IMR-90 (cell line): ENCODE measurements around the gene DTX3L. TPM values are rescaled to one million over a fixed set of nuclear protein-coding genes. Genes with fewer than 3 reads are reported as not detected.

Source experiments
- ATAC-seq: fragments of 200-7000 bp; cut with Tn5 transposase; 2 replicates; pipeline ENCODE4 v1.9.1; 2020; ENCODE audit warnings: low read depth, mild to moderate bottlenecking, moderate library complexity
- BruUV-seq: library from RNA; stranded (reverse); fragments of 400-500 nt; replicated peaks from 2 replicates; lab custom pipeline; 2021; lab: Mats Ljungman, UMichigan
- CTCF ChIA-PET: fragments of 300-600 bp; formaldehyde crosslinking; extraction: SDS; loops from one replicate; lab custom pipeline; 2021; ENCODE audit warnings: antibody characterized with exemption; lab: Yijun Ruan, JAX
- POLR2A ChIA-PET: fragments of 300-600 bp; sonication (Branson Sonifier 250); formaldehyde crosslinking; loops from one replicate; lab custom pipeline; 2022; ENCODE audit warnings: antibody characterized with exemption; ENCODE audit not compliant: unreplicated experiment; lab: Charles Lee
- DNase-seq: peaks from one replicate; pipeline ENCODE4 v3.0.0; 2013
- H2AFZ ChIP-seq: replicated peaks from 2 replicates; pipeline ENCODE3; 2013; ENCODE audit warnings: low read length, mild to moderate bottlenecking; ENCODE audit not compliant: poor library complexity
- H2AK5ac ChIP-seq: 2 replicates; pipeline ENCODE4 v1.6.1; 2013; ENCODE audit warnings: low read depth, low read length, inconsistent platforms
- H2AK9ac ChIP-seq: replicated peaks from 2 replicates; pipeline ENCODE3; 2013; ENCODE audit warnings: mild to moderate bottlenecking, low read depth, low read length, moderate library complexity; ENCODE audit not compliant: poor library complexity
- H2BK120ac ChIP-seq: 2 replicates; pipeline ENCODE4 v1.6.1; 2013; ENCODE audit warnings: low read depth, low read length, inconsistent platforms
- H2BK15ac ChIP-seq: 3 replicates; pipeline ENCODE4 v1.6.1; 2013; ENCODE audit warnings: low read depth, low read length, inconsistent platforms
- H2BK20ac ChIP-seq: 2 replicates; pipeline ENCODE4 v1.6.1; 2013; ENCODE audit warnings: low read depth, mild to moderate bottlenecking, inconsistent platforms, low read length, moderate library complexity
- H2BK5ac ChIP-seq: 2 replicates; pipeline ENCODE4 v1.6.1; 2013; ENCODE audit warnings: mild to moderate bottlenecking, low read depth, low read length, inconsistent platforms; ENCODE audit not compliant: poor library complexity, severe bottlenecking
- H3K14ac ChIP-seq: replicated peaks from 2 replicates; pipeline ENCODE4 v1.6.1; 2013; ENCODE audit warnings: low read depth, low read length, inconsistent platforms
- H3K18ac ChIP-seq: 2 replicates; pipeline ENCODE4 v1.6.1; 2013; ENCODE audit warnings: low read depth, low read length, control low read depth
- H3K23ac ChIP-seq: 2 replicates; pipeline ENCODE4 v1.6.1; 2013; ENCODE audit warnings: low read depth, low read length, inconsistent platforms
- H3K27ac ChIP-seq: 2 replicates; pipeline ENCODE4 v1.5.1; 2013; ENCODE audit warnings: mild to moderate bottlenecking, control low read depth, low read length; ENCODE audit not compliant: insufficient read depth
- H3K27me3 ChIP-seq: 2 replicates; pipeline ENCODE4 v1.6.1; 2013; ENCODE audit warnings: low read length; ENCODE audit not compliant: control insufficient read depth, insufficient read depth
- H3K36me3 ChIP-seq: 2 replicates; pipeline ENCODE4 v1.6.1; 2013; ENCODE audit warnings: low read length, mixed read lengths; ENCODE audit not compliant: control insufficient read depth, insufficient read depth
- H3K4ac ChIP-seq: 2 replicates; pipeline ENCODE4 v1.6.1; 2013; ENCODE audit warnings: low read depth, low read length, inconsistent platforms
- H3K4me1 ChIP-seq: 2 replicates; pipeline ENCODE4 v1.6.1; 2013; ENCODE audit warnings: low read length, mixed read lengths; ENCODE audit not compliant: control insufficient read depth, insufficient read depth
- H3K4me2 ChIP-seq: 2 replicates; pipeline ENCODE4 v1.6.1; 2013; ENCODE audit warnings: low read depth, mild to moderate bottlenecking, control low read depth, low read length, moderate library complexity
- H3K4me3 ChIP-seq: 2 replicates; pipeline ENCODE4 v1.5.1; 2013; ENCODE audit warnings: low read depth, mild to moderate bottlenecking, control low read depth, low read length, moderate library complexity; ENCODE audit not compliant: insufficient read depth
- H3K56ac ChIP-seq: 2 replicates; pipeline ENCODE4 v1.6.1; 2013; ENCODE audit warnings: low read length, inconsistent platforms; ENCODE audit not compliant: insufficient read depth; ENCODE audit errors: extremely low read depth
- H3K79me1 ChIP-seq, 2 experiments: 2 replicates each; pipeline ENCODE4 v1.6.1; 2013; ENCODE audit warnings: low read length in 2 of 2, inconsistent platforms in 1 of 2, low read depth in 1 of 2
- H3K9ac ChIP-seq: 2 replicates; pipeline ENCODE4 v1.6.1; 2013; ENCODE audit warnings: low read depth, low read length, control low read depth
- H3K9me1 ChIP-seq: 2 replicates; pipeline ENCODE4 v1.6.1; 2013; ENCODE audit warnings: low read length, inconsistent platforms; ENCODE audit not compliant: insufficient read depth
- H3K9me3 ChIP-seq: 2 replicates; pipeline ENCODE4 v1.6.1; 2013; ENCODE audit warnings: low read length; ENCODE audit not compliant: control insufficient read depth, insufficient read depth
- H4K20me1 ChIP-seq: 2 replicates; pipeline ENCODE4 v1.6.1; 2013; ENCODE audit warnings: low read length, inconsistent platforms; ENCODE audit not compliant: insufficient read depth
- H4K5ac ChIP-seq: 2 replicates; pipeline ENCODE4 v1.6.1; 2013; ENCODE audit warnings: mild to moderate bottlenecking, low read depth, low read length, control low read depth
- H4K8ac ChIP-seq, 2 experiments: 2 replicates each; pipeline ENCODE4 v1.6.1; 2013; ENCODE audit warnings: low read depth in 2 of 2, low read length in 2 of 2, control low read depth in 1 of 2, inconsistent platforms in 1 of 2
- H4K91ac ChIP-seq: 2 replicates; pipeline ENCODE4 v1.6.1; 2013; ENCODE audit warnings: low read depth, low read length, inconsistent platforms; ENCODE audit not compliant: insufficient read depth
- BHLHE40 ChIP-seq: fragments of 150-350 bp; IDR thresholded peaks from 2 replicates; pipeline ENCODE4 v1.6.1; 2016; ENCODE audit warnings: mild to moderate bottlenecking, low read depth, low read length
- ELK1 ChIP-seq: fragments of 150-350 bp; IDR thresholded peaks from 2 replicates; pipeline ENCODE4 v1.6.1; 2016; ENCODE audit warnings: low read depth, mild to moderate bottlenecking, low read length, moderate library complexity, borderline replicate concordance
- FOS ChIP-seq: fragments of 150-350 bp; IDR thresholded peaks from 2 replicates; pipeline ENCODE4 v1.6.1; 2016; ENCODE audit warnings: low read depth, low read length
- MAZ ChIP-seq: IDR thresholded peaks from 2 replicates; pipeline ENCODE4 v1.6.1; 2012; ENCODE audit warnings: low read depth, mild to moderate bottlenecking, low read length, improper control_type of control experiment, moderate library complexity, borderline replicate concordance
- MXI1 ChIP-seq: IDR thresholded peaks from 2 replicates; pipeline ENCODE4 v1.6.1; 2012; ENCODE audit warnings: low read depth, mild to moderate bottlenecking, low read length, moderate library complexity, borderline replicate concordance
- NFE2L2 ChIP-seq: fragments of 150-350 bp; IDR thresholded peaks from 2 replicates; pipeline ENCODE4 v1.6.1; 2016; ENCODE audit warnings: low read depth, mild to moderate bottlenecking, low read length
- SMC3 ChIP-seq: fragments of 150-350 bp; IDR thresholded peaks from 2 replicates; pipeline ENCODE4 v1.6.1; 2016; ENCODE audit warnings: low read depth, mild to moderate bottlenecking, antibody characterized with exemption, low read length, moderate library complexity
- USF2 ChIP-seq: fragments of 150-350 bp; IDR thresholded peaks from 2 replicates; pipeline ENCODE4 v1.6.1; 2017; ENCODE audit warnings: mild to moderate bottlenecking, antibody characterized with exemption, low read length, low read depth
- WGBS, 2 experiments: methylation state at CpG; one replicate each; pipeline versions ENCODE4 v1.1.5 to v1.1.7; 2013; ENCODE audit warnings: missing lambda C conversion rate in 2 of 2; ENCODE audit not compliant: insufficient read length in 1 of 2; ENCODE audit errors: extremely low coverage in 2 of 2; 5-methylcytosine and 5-hydroxymethylcytosine counted together
- dilution Hi-C: fragments of 300-500 bp; cut with HindIII; formaldehyde crosslinking; loops from one replicate; pipeline ENCODE4 v1.14.3; 2018; ENCODE audit warnings: low sequenced_read_pairs; ENCODE audit not compliant: unreplicated experiment
- in situ Hi-C: fragments of 300-500 bp; cut with MboI; formaldehyde crosslinking; loops from 3 replicates; pipeline ENCODE4 v1.14.3; 2019; ENCODE audit warnings: low sequenced_read_pairs, inconsistent platforms, mixed read lengths
- intact Hi-C: fragments of 100-400 bp; cut with micrococcal nuclease; formaldehyde crosslinking; loops from 2 replicates; pipeline ENCODE4 v1.10.0; 2022
- polyA plus RNA-seq, 3 experiments: library from polyadenylated mRNA; depleted of rRNA; stranded (reverse); fragments of >200 nt; gene quantifications; 2 replicates each; pipeline ENCODE4 v1.2.3, GENCODE V29; 2012; ENCODE audit warnings: low replicate concordance in 1 of 3
- total RNA-seq: library from RNA; depleted of rRNA; stranded (reverse); fragments of >200 nt; gene quantifications from 2 replicates; pipeline ENCODE4 v1.2.3, GENCODE V29; 2012

The DTX3L gene
- total and polyA plus RNA-seq, 2 of the 4 experiments (the other 2 are of a cell fraction) = 4.1 to 7.9 TPM

- Histone ChIP-seq H4K8ac (no peak overlapping the region), H3K27me3 (peaks cover 14% of the 10 kb centered on the region), H2BK20ac (no peak overlapping the region), H2AK5ac (no peak overlapping the region), H3K9ac (no peak overlapping the region), H3K56ac (no peak overlapping the region), H4K20me1 (no peaks in the 10 kb centered on the region), H3K18ac (no peak overlapping the region), H3K4me2 (no peak overlapping the region), H2BK120ac (no peak overlapping the region), H3K27ac (no peak overlapping the region), H2BK15ac (no peak overlapping the region), H3K4me3 (no peak overlapping the region), H3K4ac (no peak overlapping the region), H3K9me3 (peaks cover 7% of the 10 kb centered on the region), H4K5ac (no peak overlapping the region), H3K4me1 (peaks cover 3% of the 10 kb centered on the region), H2AK9ac (no peak overlapping the region), H4K91ac (no peak overlapping the region), H2BK5ac (no peak overlapping the region), H3K14ac (no peak overlapping the region), H3K79me1 (peaks cover 0 to 2% of the 10 kb centered on the region in 2 experiments; a peak in 1 of 4 replicates), H3K9me1 (peaks cover 3% of the 10 kb centered on the region), H2AFZ (no peak overlapping the region), H3K23ac (no peak overlapping the region), H3K36me3 (no peaks in the 10 kb centered on the region)
- no peak for ATAC-seq
- WGBS, 2 experiments = no CpG with 5 or more reads among the region's 4 CpGs
- in situ Hi-C loops (no loop called here), intact Hi-C loops (no loop called here), dilution Hi-C loops (no loop called here)
- CTCF ChIA-PET = no interaction called here
- BruUV-seq = no TSS peak
- no peak for TF ChIP-seq ELK1
- no peak for TF ChIP-seq MAZ
- no peak for TF ChIP-seq MXI1
- no peak for TF ChIP-seq NFE2L2
- TF ChIP-seq SMC3 = no peak
- TF ChIP-seq BHLHE40 = no peak
- no peak for TF ChIP-seq USF2
- no peak for TF ChIP-seq FOS
- DNase-seq = no peak
- POLR2A ChIA-PET = no interaction called here
Measured at GRCh38 chr3:122606330-122606729, 42.2 kb downstream of the DTX3L start.
